VCaP (cell line): Measurements from ENCODE around the gene ADK.

Source experiments
- H3K27ac ChIP-seq: fragments of 450-650 bp; 2 replicates; pipeline ENCODE4 v1.5.1; 2017
- TF ChIP-seq, protein P1 (sequence below): fragments of 450-650 bp; conservative IDR thresholded peaks from 2 replicates; pipeline ENCODE4 v1.5.1; 2017; ENCODE audit warnings: mild to moderate bottlenecking, moderate library complexity

The ADK gene

DNA sequence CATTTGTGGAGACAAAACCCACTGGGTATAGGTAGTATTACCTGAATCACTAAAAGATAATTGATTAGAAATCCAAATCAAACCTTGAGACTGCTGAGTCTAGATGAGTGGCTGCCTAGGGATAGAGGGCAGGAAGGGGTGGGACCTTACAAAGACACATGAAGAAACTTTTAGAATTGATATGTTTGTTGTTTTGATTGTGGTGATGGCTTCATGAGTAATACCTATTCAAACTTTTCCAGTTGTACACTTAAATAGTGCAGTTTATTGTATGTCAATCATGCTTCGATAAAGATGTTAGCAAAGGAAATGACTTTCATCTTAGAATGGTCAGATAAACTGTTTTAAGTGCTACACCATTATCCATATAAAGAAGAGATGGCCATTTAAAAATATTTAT is 486.7 kb downstream of the ADK start:
- TF ChIP-seq, protein P1, sequence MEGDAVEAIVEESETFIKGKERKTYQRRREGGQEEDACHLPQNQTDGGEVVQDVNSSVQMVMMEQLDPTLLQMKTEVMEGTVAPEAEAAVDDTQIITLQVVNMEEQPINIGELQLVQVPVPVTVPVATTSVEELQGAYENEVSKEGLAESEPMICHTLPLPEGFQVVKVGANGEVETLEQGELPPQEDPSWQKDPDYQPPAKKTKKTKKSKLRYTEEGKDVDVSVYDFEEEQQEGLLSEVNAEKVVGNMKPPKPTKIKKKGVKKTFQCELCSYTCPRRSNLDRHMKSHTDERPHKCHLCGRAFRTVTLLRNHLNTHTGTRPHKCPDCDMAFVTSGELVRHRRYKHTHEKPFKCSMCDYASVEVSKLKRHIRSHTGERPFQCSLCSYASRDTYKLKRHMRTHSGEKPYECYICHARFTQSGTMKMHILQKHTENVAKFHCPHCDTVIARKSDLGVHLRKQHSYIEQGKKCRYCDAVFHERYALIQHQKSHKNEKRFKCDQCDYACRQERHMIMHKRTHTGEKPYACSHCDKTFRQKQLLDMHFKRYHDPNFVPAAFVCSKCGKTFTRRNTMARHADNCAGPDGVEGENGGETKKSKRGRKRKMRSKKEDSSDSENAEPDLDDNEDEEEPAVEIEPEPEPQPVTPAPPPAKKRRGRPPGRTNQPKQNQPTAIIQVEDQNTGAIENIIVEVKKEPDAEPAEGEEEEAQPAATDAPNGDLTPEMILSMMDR, result no peak
- H3K27ac ChIP-seq, result no peak overlapping the region

GRCh38 chr10:74640134-74640921 is 489.3 kb downstream of the ADK start:
- TF ChIP-seq, protein P1, result no peak
- H3K27ac ChIP-seq, result no peak overlapping the region

- TF ChIP-seq, protein P1, result no peak
- H3K27ac ChIP-seq, result no peak overlapping the region
Measured at GRCh38 chr10:74641659-74642058, 490.6 kb downstream of the ADK start.

DNA sequence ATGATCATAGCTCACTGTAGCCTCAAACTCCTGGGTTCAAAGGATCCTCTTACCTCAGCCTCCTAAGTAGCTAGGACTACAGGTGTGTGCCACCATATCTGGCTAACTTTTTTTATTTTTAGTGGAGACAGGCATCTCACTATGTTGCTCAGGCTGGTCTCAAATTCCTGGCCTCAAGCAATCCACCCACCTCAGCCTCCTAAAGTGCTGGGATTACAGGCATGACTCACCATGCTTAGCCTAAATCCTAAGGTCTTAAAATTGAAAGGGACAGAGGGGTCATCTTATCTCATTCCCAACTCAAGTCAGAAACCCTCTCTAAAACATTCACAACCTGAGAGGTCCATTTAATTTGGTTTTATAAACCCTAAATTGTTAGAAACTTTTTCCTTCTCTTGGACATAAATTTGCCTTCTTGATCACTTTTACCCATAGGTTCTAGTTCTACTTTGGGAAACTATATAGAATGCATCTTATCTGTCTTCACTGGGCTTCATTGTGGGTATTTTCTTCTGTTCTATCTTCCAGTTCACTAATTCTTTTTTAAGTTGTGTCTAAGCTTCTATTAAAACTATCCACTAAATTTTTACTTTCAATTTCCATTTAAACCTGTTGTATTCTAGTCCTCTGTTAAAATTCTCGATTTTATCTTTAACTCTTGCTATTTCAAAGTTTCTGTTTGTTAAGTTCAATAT is 492.0 kb downstream of the ADK start:
- TF ChIP-seq, protein P1, result no peak
- no peak overlapping the region for H3K27ac ChIP-seq

GRCh38 chr10:74643596-74643975 is 492.6 kb downstream of the ADK start:
- H3K27ac ChIP-seq, result no peak overlapping the region
- TF ChIP-seq, protein P1, result no peak

- no peak overlapping the region for H3K27ac ChIP-seq
- TF ChIP-seq, protein P1, result no peak
Measured at GRCh38 chr10:74644738-74645137, 493.7 kb downstream of the ADK start.

DNA sequence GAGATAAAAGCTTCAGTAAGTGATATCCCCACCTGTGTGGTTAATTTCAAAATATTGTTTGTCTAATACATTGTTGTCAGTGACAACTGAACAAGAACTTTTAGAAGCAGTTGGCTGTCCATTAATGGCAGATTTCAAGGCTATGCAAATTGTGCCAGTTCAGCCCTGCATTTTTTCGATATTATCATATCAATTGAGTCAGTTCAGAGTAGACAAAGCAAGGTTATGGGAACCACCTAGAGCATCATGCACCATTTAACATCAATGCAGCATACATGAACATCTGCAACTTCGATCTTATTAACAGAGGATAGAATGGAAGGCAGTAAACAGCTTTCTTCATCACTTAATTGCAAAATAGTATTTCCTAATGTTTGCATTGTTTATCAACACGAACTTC is 494.7 kb downstream of the ADK start:
- TF ChIP-seq, protein P1, result no peak
- H3K27ac ChIP-seq, result no peak overlapping the region
